GM19099 (cell line): ENCODE measurements around the gene KIR3DL2.

Source experiments
- POLR2A ChIP-seq: IDR thresholded peaks from 3 replicates; pipeline ENCODE4 v1.6.1; 2011; ENCODE audit warnings: low read depth; ENCODE audit not compliant: insufficient read length; ENCODE audit errors: extremely low read depth

The KIR3DL2 gene

GRCh38 chr19:54883228-54883627, 33.0 kb downstream of the KIR3DL2 start:
- no peak for TF ChIP-seq POLR2A

- TF ChIP-seq POLR2A: no peak
Measured at GRCh38 chr19:54888239-54888638, 38.0 kb downstream of the KIR3DL2 start.

GRCh38 chr19:54889566-54889965, 39.3 kb downstream of the KIR3DL2 start:
- no peak for TF ChIP-seq POLR2A

GRCh38 chr19:54893406-54893805, 43.2 kb downstream of the KIR3DL2 start:
- TF ChIP-seq POLR2A: no peak

- no peak for TF ChIP-seq POLR2A
Measured at GRCh38 chr19:54896036-54896435, 45.8 kb downstream of the KIR3DL2 start.

- TF ChIP-seq POLR2A: no peak
Measured at GRCh38 chr19:54902061-54902460, 51.8 kb downstream of the KIR3DL2 start.

GRCh38 chr19:54903303-54903702, 53.1 kb downstream of the KIR3DL2 start:
- no peak for TF ChIP-seq POLR2A

GRCh38 chr19:54905421-54905802, 55.2 kb downstream of the KIR3DL2 start:
- TF ChIP-seq POLR2A: no peak

GRCh38 chr19:54905803-54906511, 55.7 kb downstream of the KIR3DL2 start, which contains the start of gene NCR1:
TSS of gene NCR1 (plus strand) at chr19:54906148. CDS start at chr19:54906188, 40 bp downstream.
- no peak for TF ChIP-seq POLR2A

GRCh38 chr19:54906819-54907218, 56.6 kb downstream of the KIR3DL2 start:
- TF ChIP-seq POLR2A: no peak
